Adrenal gland (tissue), 12 donors: Measurements from ENCODE around the gene PERP. TPM values are rescaled to one million over a fixed set of nuclear protein-coding genes. Genes with fewer than 3 reads are reported as not detected.
"Not testable (repeated sequence)": the region's sequence is repeated elsewhere in the genome, so short reads cannot be mapped to it uniquely, and the experiment has no call there.

Source experiments
- DNase-seq, 7 donors: peaks; one replicate each; pipeline ENCODE4 v3.0.0-alpha.2; 2019 to 2020
- H3K27ac ChIP-seq, 5 donors: fragments of 200-600 bp; sonication (generic) in 4 of 5; 1 replicate in 3 of 5; 2 replicates in 2 of 5; pipeline versions ENCODE4 v1.5.1 to v1.8.0; 2016 to 2020; ENCODE audit warnings: mild to moderate bottlenecking in 1 of 5
- H3K27me3 ChIP-seq: fragments of 200-600 bp; 2 replicates; pipeline ENCODE4 v1.8.0; 2021
- H3K36me3 ChIP-seq, 2 donors: fragments of 200-600 bp; replicated peaks in 1 of 2; 1 replicate in 1 of 2; 2 replicates in 1 of 2; pipeline versions ENCODE4 v1.5.1 to v1.8.0; 2018 to 2022
- H3K4me1 ChIP-seq, 2 donors: fragments of 200-600 bp; replicated peaks in 1 of 2; 1 replicate in 1 of 2; 2 replicates in 1 of 2; pipeline versions ENCODE4 v1.5.1 to v1.8.0; 2018 to 2021
- H3K4me3 ChIP-seq, 4 donors: fragments of 200-600 bp; sonication (generic) in 3 of 4; one replicate each; pipeline ENCODE4 v1.5.1; 2016 to 2018
- H3K9me3 ChIP-seq, 3 donors: fragments of 200-600 bp; sonication (generic) in 1 of 3; replicated peaks in 1 of 3; 1 replicate in 2 of 3; 2 replicates in 1 of 3; pipeline versions ENCODE4 v1.5.1 to v1.8.0; 2016 to 2021
- CTCF ChIP-seq, 6 experiments: fragments of 450-650 bp in 4 of 6; fragments of 200-600 bp in 2 of 6; sonication (generic) in 1 of 6; IDR thresholded peaks; 1 replicate in 5 of 6; 2 replicates in 1 of 6; pipeline versions ENCODE4 v1.5.1 to v1.8.0; 2016 to 2021; ENCODE audit warnings: antibody characterized with exemption in 6 of 6, mild to moderate bottlenecking in 2 of 6, moderate library complexity in 1 of 6
- POLR2A ChIP-seq, 2 donors: fragments of 450-650 bp; IDR thresholded peaks; one replicate each; pipeline ENCODE4 v1.6.1; 2017; ENCODE audit warnings: antibody characterized with exemption in 2 of 2, mild to moderate bottlenecking in 2 of 2, moderate library complexity in 1 of 2
- WGBS, 4 donors: extraction: QIAGEN DNeasy Blood & Tissue Kit in 2 of 4; methylation state at CpG; one replicate each; pipeline versions ENCODE4 v1.1.5 to v1.1.7; 2013 to 2017; 5-methylcytosine and 5-hydroxymethylcytosine counted together
- intact Hi-C, 2 donors: fragments of 100-400 bp; cut with DNase I; formaldehyde crosslinking; loops; one replicate each; pipeline versions ENCODE4 v1.14.1 to v1.15.0; 2022 to 2023
- polyA plus RNA-seq, 3 donors: library from polyadenylated mRNA; stranded (reverse); fragments of 200-250 nt in 2 of 3; fragments of 350-450 nt in 1 of 3; fragmentation: Illumina TruSeq in 1 of 3; extraction: RNeasy Lipid Tissue Mini Kit (QIAGEN cat#74804) in 1 of 3; gene quantifications; one replicate each; pipeline ENCODE4 v1.2.3, GENCODE V29; 2013 to 2014
- total RNA-seq, 9 donors: library from RNA; depleted of rRNA in 4 of 9; stranded (reverse); fragments of >200 nt in 4 of 9; fragments of 120-200 nt in 1 of 9; fragmentation: NEBNext Ultra II Directional in 1 of 9; extraction: Animal tissue kit (Norgen Biotek cat#: 25700) in 1 of 9; gene quantifications; one replicate each; pipeline versions ENCODE4 v1.1.0 to v1.2.4, GENCODE V29; 2013 to 2023
- donor health status: healthy with polysubstance abuse.
- donor health status: Bipolar disorder and iron deficiency.
- donor health status: DM: yes; HTN: yes; CAD: no.
- donor health status: DM: no; HTN: no; CAD: no.
- donor health status: DM: no; HTN: no; CAD: no.
- donor health status: DM: yes; HTN: yes; CAD: no.

The PERP gene
- total and polyA plus RNA-seq, 12 donors = 0.17 to 15.0 (median 8.3) TPM

GRCh38 chr6:138085839-138086222 is 21.4 kb downstream of the PERP start:
- Histone ChIP-seq H3K9me3 (no peaks in the 10 kb centered on the region), H3K4me3 (no peak overlapping the region), H3K4me1 (peaks cover 0 to 4% of the 10 kb centered on the region in 2 donors), H3K36me3 (no peaks in the 10 kb centered on the region), H3K27me3 (no peaks in the 10 kb centered on the region), H3K27ac (no peak overlapping the region)
- no peak for TF ChIP-seq POLR2A (IDR thresholded peaks at IDR 0.05)
- no peak for TF ChIP-seq CTCF (IDR thresholded peaks at IDR 0.05)
- intact Hi-C loops = no loop called here
- 74 to 88% (median 85%) methylated on average over 2 of the region's 2 CpGs for WGBS, 4 donors
- DNase-seq = no peak

- H3K9me3 ChIP-seq = no peaks in the 10 kb centered on the region
- H3K4me1 ChIP-seq = peaks cover 0 to 4% of the 10 kb centered on the region in 2 donors
- DNase-seq = no peak
- H3K36me3 ChIP-seq = no peaks in the 10 kb centered on the region
- H3K4me3 ChIP-seq = no peak overlapping the region
- no peaks in the 10 kb centered on the region for H3K27me3 ChIP-seq
- 63 to 86% (median 72%) methylated on average over 10 of the region's 10 CpGs for WGBS, 4 donors
- no peak overlapping the region for H3K27ac ChIP-seq
- intact Hi-C loops = no loop called here
- no peak for TF ChIP-seq CTCF (IDR thresholded peaks at IDR 0.05)
- TF ChIP-seq POLR2A (IDR thresholded peaks at IDR 0.05) = no peak
Measured at GRCh38 chr6:138084904-138085838, 22.0 kb downstream of the PERP start.

- no peaks in the 10 kb centered on the region for H3K9me3 ChIP-seq
- H3K36me3 ChIP-seq = no peaks in the 10 kb centered on the region
- no peak for DNase-seq
- no peak overlapping the region for H3K4me3 ChIP-seq
- intact Hi-C loops = no loop called here
- H3K27me3 ChIP-seq = no peaks in the 10 kb centered on the region
- no peak for TF ChIP-seq POLR2A (IDR thresholded peaks at IDR 0.05)
- no peak for TF ChIP-seq CTCF (IDR thresholded peaks at IDR 0.05)
- no peaks in the 10 kb centered on the region for H3K4me1 ChIP-seq
- 77 to 88% (median 82%) methylated on average over 12 of the region's 12 CpGs for WGBS, 4 donors
- no peak overlapping the region for H3K27ac ChIP-seq
Measured at GRCh38 chr6:138082232-138082631, 25.0 kb downstream of the PERP start.

- H3K4me3 ChIP-seq, H3K4me1 ChIP-seq, DNase-seq, H3K27ac ChIP-seq, H3K9me3 ChIP-seq, intact Hi-C loops, H3K36me3 ChIP-seq, H3K27me3 ChIP-seq: not testable (repeated sequence)
Measured at GRCh38 chr6:138079556-138079955, 27.7 kb downstream of the PERP start.

- Histone ChIP-seq H3K27me3 (no peaks in the 10 kb centered on the region), H3K4me1 (no peaks in the 10 kb centered on the region), H3K36me3 (no peaks in the 10 kb centered on the region), H3K9me3 (no peaks in the 10 kb centered on the region), H3K4me3 (no peak overlapping the region), H3K27ac (no peak overlapping the region)
- TF ChIP-seq CTCF (IDR thresholded peaks at IDR 0.05) (no peak), POLR2A (IDR thresholded peaks at IDR 0.05) (no peak)
- no peak for DNase-seq
- 68 to 79% (median 75%) methylated on average over 2 of the region's 2 CpGs for WGBS, 4 donors
- intact Hi-C loops = no loop called here
Measured at GRCh38 chr6:138078491-138078890, 28.7 kb downstream of the PERP start.
